H1 (cell line): ENCODE data around the gene VSNL1. TPM values are rescaled to one million over a fixed set of nuclear protein-coding genes. Genes with fewer than 3 reads are reported as not detected.

ENCODE experiments used
- CTCF ChIA-PET: fragments of 300-600 bp; sonication (Branson Sonifier 250); formaldehyde crosslinking; loops from one replicate; lab custom pipeline; 2021; ENCODE audit not compliant: partially characterized antibody; lab: Charles Lee
- POLR2A ChIA-PET: fragments of 300-600 bp; sonication (Branson Sonifier 250); formaldehyde crosslinking; loops from one replicate; lab custom pipeline; 2021; ENCODE audit warnings: inconsistent platforms; ENCODE audit not compliant: partially characterized antibody; lab: Charles Lee
- DNase-seq, 2 experiments: peaks; one replicate each; pipeline versions ENCODE4 v3.0.0 to v3.0.0-alpha.2; 2010 to 2022; ENCODE audit warnings: low spot score in 2 of 2, low read depth in 1 of 2, mixed read lengths in 1 of 2
- FAIRE-seq: peaks from 2 replicates; lab custom pipeline; 2011; peaks lifted over from hg19 to GRCh38; lab: Jason Lieb, UNC
- H2AFZ ChIP-seq: 2 replicates; pipeline ENCODE4 v1.8.1; 2012; ENCODE audit warnings: low read length, inconsistent platforms
- H2AK5ac ChIP-seq: 2 replicates; pipeline ENCODE4 v1.6.1; 2013; ENCODE audit warnings: low read depth, low read length
- H2BK120ac ChIP-seq: replicated peaks from 2 replicates; pipeline ENCODE3; 2013; ENCODE audit warnings: low read depth, low read length, inconsistent platforms
- H2BK12ac ChIP-seq: 2 replicates; pipeline ENCODE4 v1.6.1; 2013; ENCODE audit warnings: low read depth, low read length
- H2BK15ac ChIP-seq: 2 replicates; pipeline ENCODE4 v1.6.1; 2013; ENCODE audit warnings: low read length
- H2BK20ac ChIP-seq: 2 replicates; pipeline ENCODE4 v1.6.1; 2013; ENCODE audit warnings: low read length
- H2BK5ac ChIP-seq: 2 replicates; pipeline ENCODE4 v1.6.1; 2013; ENCODE audit warnings: low read depth, low read length
- H3K14ac ChIP-seq: 2 replicates; pipeline ENCODE4 v1.6.1; 2013; ENCODE audit warnings: inconsistent platforms; ENCODE audit not compliant: insufficient read length
- H3K18ac ChIP-seq: 2 replicates; pipeline ENCODE4 v1.6.1; 2013; ENCODE audit warnings: low read length; ENCODE audit errors: extremely low read depth
- H3K23ac ChIP-seq: 2 replicates; pipeline ENCODE4 v1.6.1; 2013; ENCODE audit warnings: inconsistent platforms; ENCODE audit not compliant: insufficient read length
- H3K23me2 ChIP-seq: 2 replicates; pipeline ENCODE4 v1.6.1; 2013; ENCODE audit warnings: low read depth, low read length
- H3K27ac ChIP-seq: 2 replicates; pipeline ENCODE4 v1.6.1; 2011; ENCODE audit warnings: low read depth, low read length, inconsistent platforms
- H3K27me3 ChIP-seq, 4 experiments: replicated peaks in 1 of 4; 1 replicate in 1 of 4; 2 replicates in 3 of 4; pipeline versions ENCODE4 v1.6.1 to v1.8.1; 2011 to 2013; ENCODE audit warnings: low read length in 3 of 4, mild to moderate bottlenecking in 3 of 4, inconsistent platforms in 2 of 4, mixed read lengths in 2 of 4, moderate library complexity in 1 of 4; ENCODE audit not compliant: control insufficient read depth in 3 of 4, insufficient read depth in 3 of 4; ENCODE audit errors: extremely low read depth in 1 of 4
- H3K36me3 ChIP-seq, 4 experiments: 2 replicates each; pipeline versions ENCODE4 v1.6.1 to v1.8.1; 2011 to 2013; ENCODE audit warnings: mild to moderate bottlenecking in 4 of 4, low read length in 3 of 4, moderate library complexity in 2 of 4, control low read depth in 1 of 4, inconsistent platforms in 1 of 4; ENCODE audit not compliant: insufficient read depth in 4 of 4, control insufficient read depth in 2 of 4
- H3K4ac ChIP-seq: replicated peaks from 2 replicates; pipeline ENCODE3; 2013; ENCODE audit warnings: low read length, low read depth, mixed read lengths, inconsistent platforms; ENCODE audit not compliant: insufficient read length
- H3K4me1 ChIP-seq, 4 experiments: replicated peaks in 1 of 4; 1 replicate in 1 of 4; 2 replicates in 3 of 4; pipeline versions ENCODE4 v1.6.1 to v1.8.1; 2011 to 2013; ENCODE audit warnings: low read length in 3 of 4, inconsistent platforms in 2 of 4, mixed read lengths in 1 of 4; ENCODE audit not compliant: insufficient read depth in 4 of 4, control insufficient read depth in 3 of 4
- H3K4me2 ChIP-seq, 2 experiments: 2 replicates each; pipeline versions ENCODE4 v1.6.1 to v1.8.1; 2011 to 2013; ENCODE audit warnings: low read depth in 2 of 2, low read length in 2 of 2, control low read depth in 1 of 2, inconsistent platforms in 1 of 2, mild to moderate bottlenecking in 1 of 2; ENCODE audit not compliant: insufficient read depth in 1 of 2
- H3K4me3 ChIP-seq, 4 experiments: fragments of 200-600, 300-600 bp in 1 of 4; sonication (generic), shearing (Covaris generic), sonication (Bioruptor Twin) in 1 of 4; 2 replicates each; pipeline versions ENCODE4 v1.5.1 to v1.8.1; 2011 to 2016; ENCODE audit warnings: low read length in 4 of 4, low read depth in 3 of 4, control low read depth in 2 of 4, inconsistent platforms in 2 of 4, mild to moderate bottlenecking in 2 of 4, mixed read lengths in 1 of 4, moderate library complexity in 1 of 4; ENCODE audit not compliant: insufficient read depth in 2 of 4; ENCODE audit errors: extremely low read depth in 1 of 4
- H3K56ac ChIP-seq: replicated peaks from 2 replicates; pipeline ENCODE3; 2013; ENCODE audit warnings: low read depth, mild to moderate bottlenecking, mixed read lengths, low read length, inconsistent platforms; ENCODE audit not compliant: insufficient read length
- H3K79me1 ChIP-seq: 2 replicates; pipeline ENCODE4 v1.6.1; 2013; ENCODE audit warnings: low read depth, low read length, control low read depth
- H3K79me2 ChIP-seq, 2 experiments: 2 replicates each; pipeline versions ENCODE4 v1.6.1 to v1.8.1; 2012 to 2013; ENCODE audit warnings: low read length in 2 of 2, mild to moderate bottlenecking in 2 of 2, inconsistent platforms in 1 of 2; ENCODE audit not compliant: insufficient read depth in 2 of 2, control insufficient read depth in 1 of 2
- H3K9ac ChIP-seq, 4 experiments: replicated peaks in 1 of 4; 1 replicate in 1 of 4; 2 replicates in 3 of 4; pipeline versions ENCODE4 v1.6.1 to v1.8.1; 2011 to 2013; ENCODE audit warnings: low read depth in 3 of 4, low read length in 3 of 4, control low read depth in 2 of 4, mild to moderate bottlenecking in 2 of 4, moderate library complexity in 2 of 4, inconsistent platforms in 1 of 4; ENCODE audit errors: extremely low read depth in 1 of 4
- H3K9me3 ChIP-seq, 2 experiments: 2 replicates each; pipeline versions ENCODE4 v1.6.1 to v1.8.1; 2012 to 2013; ENCODE audit warnings: mild to moderate bottlenecking in 2 of 2, moderate library complexity in 2 of 2, control low read depth in 1 of 2, inconsistent platforms in 1 of 2, low read depth in 1 of 2, low read length in 1 of 2, mixed read lengths in 1 of 2; ENCODE audit not compliant: insufficient read depth in 2 of 2
- H4K20me1 ChIP-seq, 2 experiments: replicated peaks in 1 of 2; 2 replicates each; pipeline versions ENCODE3 to v1.8.1; 2011 to 2013; ENCODE audit warnings: inconsistent platforms in 2 of 2, low read length in 2 of 2, mild to moderate bottlenecking in 1 of 2; ENCODE audit not compliant: insufficient read depth in 2 of 2, control insufficient read depth in 1 of 2
- H4K5ac ChIP-seq: 2 replicates; pipeline ENCODE4 v1.6.1; 2013; ENCODE audit warnings: low read length, low read depth, mixed read lengths, inconsistent platforms; ENCODE audit not compliant: insufficient read length
- H4K8ac ChIP-seq: 2 replicates; pipeline ENCODE4 v1.8.0; 2013; ENCODE audit warnings: mild to moderate bottlenecking, moderate library complexity, low read length, inconsistent platforms; ENCODE audit not compliant: insufficient read depth; ENCODE audit errors: extremely low read depth
- H4K91ac ChIP-seq: replicated peaks from 2 replicates; pipeline ENCODE3; 2013; ENCODE audit warnings: low read length, mixed read lengths, inconsistent platforms; ENCODE audit not compliant: insufficient read length
- CBX8 ChIP-seq: fragments of 300-800, 300-1000 bp; sonication (generic); IDR thresholded peaks from 2 replicates; pipeline ENCODE4 v1.7.1; 2016; ENCODE audit warnings: low read depth, low read length, borderline replicate concordance
- SIN3A ChIP-seq, 2 experiments: IDR thresholded peaks in 1 of 2; conservative IDR thresholded peaks in 1 of 2; 2 replicates each; pipeline ENCODE4 v1.6.1; 2011 to 2012; ENCODE audit warnings: low read length in 2 of 2, improper control_type of control experiment in 1 of 2, low read depth in 1 of 2, mild to moderate bottlenecking in 1 of 2
- WGBS, 2 experiments: shearing (Covaris generic) in 1 of 2; methylation state at CpG; one replicate each; pipeline versions ENCODE4 v1.1.6 to v1.1.7; 2013 to 2015; ENCODE audit warnings: low lambda C conversion rate in 2 of 2, mixed read lengths in 2 of 2, inconsistent platforms in 1 of 2, low coverage in 1 of 2, missing lambda C conversion rate in 1 of 2; ENCODE audit not compliant: insufficient replicate concordance in 2 of 2, insufficient coverage in 1 of 2, insufficient read length in 1 of 2; ENCODE audit errors: extremely low coverage in 1 of 2, missing lambda C conversion rate in 1 of 2; 5-methylcytosine and 5-hydroxymethylcytosine counted together
- polyA plus RNA-seq, 7 experiments: library from polyadenylated mRNA; depleted of rRNA in 3 of 7; stranded (reverse) in 5 of 7; unstranded in 2 of 7; fragments of >200 nt in 5 of 7; fragments of 200-250 nt in 2 of 7; gene quantifications; 1 replicate in 5 of 7; 2 replicates in 1 of 7; 4 replicates in 1 of 7; pipeline versions ENCODE4 v1.2.1 to v1.2.3, GENCODE V29; 2011 to 2013; ENCODE audit warnings: missing spikeins in 2 of 7, mixed read lengths in 2 of 7
- total RNA-seq: library from RNA; stranded (reverse); fragmentation: NEBNext Ultra II Directional; extraction: Animal tissue kit (Norgen Biotek cat#: 25700); gene quantifications from 2 replicates; pipeline ENCODE4 v1.2.1, GENCODE V29; 2021
- TF ChIP-seq, protein P1 (sequence below), 3 experiments: IDR thresholded peaks; 1 replicate in 2 of 3; 2 replicates in 1 of 3; pipeline versions ENCODE4 v1.5.1 to v1.6.1; 2011; ENCODE audit warnings: low read length in 3 of 3, mild to moderate bottlenecking in 3 of 3, inconsistent platforms in 2 of 3, low read depth in 1 of 3, moderate library complexity in 1 of 3; ENCODE audit not compliant: insufficient read depth in 1 of 3; ENCODE audit errors: control extremely low read depth in 1 of 3

The VSNL1 gene
- total and polyA plus RNA-seq, 2 of the 8 experiments (the other 6 are each of a cell fraction or from before 2014, with no cell fraction given): 49.4 to 108 TPM

DNA sequence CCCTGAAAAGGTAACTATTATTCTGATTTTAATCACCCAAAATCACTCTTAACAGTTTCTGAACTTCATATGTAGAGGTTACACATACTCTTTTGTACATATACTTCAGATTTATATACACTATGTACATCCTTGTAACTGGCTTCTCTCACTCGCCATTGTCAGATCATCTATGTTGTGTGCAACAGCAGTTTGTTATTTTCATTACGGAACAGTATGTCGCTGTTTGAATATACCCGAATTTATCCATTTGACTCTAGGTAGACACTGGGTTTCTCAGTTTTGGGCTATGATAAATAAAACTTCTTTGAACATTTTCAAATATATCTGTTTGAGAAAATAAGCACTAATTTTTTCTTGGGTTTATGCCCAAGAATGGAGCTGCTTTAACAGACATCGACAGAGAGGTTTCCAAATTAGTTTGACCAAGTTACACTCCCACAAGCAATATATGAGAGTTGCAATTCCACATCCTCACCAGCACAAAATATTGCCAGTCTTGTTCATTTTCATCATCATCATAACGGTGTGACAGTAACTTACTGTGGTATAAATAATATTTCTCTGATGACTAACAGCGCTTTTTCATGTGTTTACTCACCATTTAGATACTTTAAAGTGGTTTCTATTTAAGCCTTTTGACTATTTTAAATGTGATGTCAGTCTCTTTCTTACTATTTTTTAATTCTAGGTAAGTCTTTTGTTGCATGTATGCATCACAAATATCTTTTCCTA lies 132.3 kb downstream of the VSNL1 start:
- no peak overlapping the region for H3K27ac ChIP-seq
- H2AFZ ChIP-seq: no peak overlapping the region
- CTCF ChIA-PET: interaction anchor here (0.6 to 6.8 kb wide), 13 partner anchors 8 to 859 kb away, joined by 3 to 61 read pairs (median 4); no protein-coding TSS in a partner anchor

More for the DNA sequence above, 132.3 kb downstream of the VSNL1 start:
- peaks cover 0 to 47% (median 17%) of the 10 kb centered on the region in 4 experiments; a peak in 6 of 8 replicates for H3K36me3 ChIP-seq
- H3K27me3 ChIP-seq: no peaks in the 10 kb centered on the region
- no peak overlapping the region for H2AK5ac ChIP-seq
- no peaks in the 10 kb centered on the region for H3K9me3 ChIP-seq
- H2BK12ac ChIP-seq: no peak overlapping the region
- H4K91ac ChIP-seq: no peak overlapping the region
- no peak overlapping the region for H3K14ac ChIP-seq
- H2BK5ac ChIP-seq: no peak overlapping the region
- H3K4me3 ChIP-seq: no peak overlapping the region
- H3K79me2 ChIP-seq: no peaks in the 10 kb centered on the region
- no peaks in the 10 kb centered on the region for H4K20me1 ChIP-seq
- no peak overlapping the region for H2BK120ac ChIP-seq
- FAIRE-seq (no peak), DNase-seq (no peak)
- TF ChIP-seq SIN3A (conservative IDR thresholded peaks at IDR 0.05 in 1 of 2, IDR thresholded peaks at IDR 0.05 in 1 of 2; ENCODE audit: low read depth in 1 of 2, low read length in 2 of 2): no peak
- no peak for TF ChIP-seq CBX8
- TF ChIP-seq, protein P1, sequence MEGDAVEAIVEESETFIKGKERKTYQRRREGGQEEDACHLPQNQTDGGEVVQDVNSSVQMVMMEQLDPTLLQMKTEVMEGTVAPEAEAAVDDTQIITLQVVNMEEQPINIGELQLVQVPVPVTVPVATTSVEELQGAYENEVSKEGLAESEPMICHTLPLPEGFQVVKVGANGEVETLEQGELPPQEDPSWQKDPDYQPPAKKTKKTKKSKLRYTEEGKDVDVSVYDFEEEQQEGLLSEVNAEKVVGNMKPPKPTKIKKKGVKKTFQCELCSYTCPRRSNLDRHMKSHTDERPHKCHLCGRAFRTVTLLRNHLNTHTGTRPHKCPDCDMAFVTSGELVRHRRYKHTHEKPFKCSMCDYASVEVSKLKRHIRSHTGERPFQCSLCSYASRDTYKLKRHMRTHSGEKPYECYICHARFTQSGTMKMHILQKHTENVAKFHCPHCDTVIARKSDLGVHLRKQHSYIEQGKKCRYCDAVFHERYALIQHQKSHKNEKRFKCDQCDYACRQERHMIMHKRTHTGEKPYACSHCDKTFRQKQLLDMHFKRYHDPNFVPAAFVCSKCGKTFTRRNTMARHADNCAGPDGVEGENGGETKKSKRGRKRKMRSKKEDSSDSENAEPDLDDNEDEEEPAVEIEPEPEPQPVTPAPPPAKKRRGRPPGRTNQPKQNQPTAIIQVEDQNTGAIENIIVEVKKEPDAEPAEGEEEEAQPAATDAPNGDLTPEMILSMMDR (IDR thresholded peaks at IDR 0.05; ENCODE audit: control extremely low read depth in 1 of 3, insufficient read depth in 1 of 3, low read depth in 1 of 3, low read length in 3 of 3): no peak
- H3K56ac ChIP-seq: no peak overlapping the region
- H3K23ac ChIP-seq: no peak overlapping the region
- H3K79me1 ChIP-seq: no peaks in the 10 kb centered on the region
- POLR2A ChIA-PET: interaction anchor here (0.8 kb wide), 1 partner anchor 11 kb away, joined by 4 read pairs; no protein-coding TSS in a partner anchor
- H2BK20ac ChIP-seq: no peak overlapping the region
- no peak overlapping the region for H3K18ac ChIP-seq
- no peak overlapping the region for H3K9ac ChIP-seq
- H4K5ac ChIP-seq: no peak overlapping the region
- 96% methylated on average over 7 of the region's 7 CpGs; no CpG with 5 or more reads in 1 of the 2 experiments for WGBS, 2 experiments
- H2BK15ac ChIP-seq: no peak overlapping the region
- no peak overlapping the region for H4K8ac ChIP-seq
- no peak overlapping the region for H3K4ac ChIP-seq
- H3K23me2 ChIP-seq: no peaks in the 10 kb centered on the region; the same call in 1 of the 2 replicates
- H3K4me2 ChIP-seq: no peak overlapping the region
- no peaks in the 10 kb centered on the region for H3K4me1 ChIP-seq
